ENCODE measurements around the gene SPATA31C2. TPM values are rescaled to one million over a fixed set of nuclear protein-coding genes. Genes with fewer than 3 reads are reported as not detected.
"Not testable (repeated sequence)": the region's sequence is repeated elsewhere in the genome, so short reads cannot be mapped to it uniquely, and the experiment has no call there.

Gene SPATA31C2
- total and polyA plus RNA-seq, 5 donors from 2014 or later = 0.10 to 1.4 (median 0.28) TPM; not detected in 1

DNA sequence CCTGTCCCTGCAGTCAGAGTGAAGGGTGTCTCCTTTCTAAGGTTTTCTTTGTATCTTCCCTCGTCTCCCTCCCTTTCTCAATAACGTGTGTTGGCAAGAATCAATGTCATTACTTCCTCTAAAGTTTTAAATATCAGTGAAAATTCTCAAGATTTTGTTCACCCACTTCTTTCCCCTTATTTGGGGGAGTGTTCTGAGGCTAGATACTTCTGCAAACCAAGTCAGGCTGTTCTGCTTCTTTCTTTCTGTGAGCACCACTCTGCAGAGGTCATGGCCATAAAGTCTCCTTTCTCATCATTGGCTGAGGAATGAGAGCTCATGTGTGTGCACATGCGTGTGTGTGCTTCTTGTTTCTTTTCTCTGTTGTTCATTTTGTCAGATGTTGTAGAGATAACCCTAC is 26.6 kb upstream of the SPATA31C2 start:
- H3K27ac Mint-ChIP-seq = no peak overlapping the region
- peaks cover 21% of the 10 kb centered on the region for H3K27me3 Mint-ChIP-seq
- DNase-seq = no peak
- H3K9me3 Mint-ChIP-seq = peaks cover 0 to 4% (median 2%) of the 10 kb centered on the region in 7 donors
- Histone ChIP-seq H3K9me3 (ENCODE audit: control insufficient read depth in 2 of 2, low read length in 2 of 2) (peaks cover 0 to 8% of the 10 kb centered on the region in 2 experiments), H3K4me3 (ENCODE audit: low read depth, low read length) (no peak overlapping the region), H3K4me1 (ENCODE audit: control insufficient read depth, insufficient read depth, low read length, poor library complexity, severe bottlenecking) (no peaks in the 10 kb centered on the region), H3K36me3 (ENCODE audit: control insufficient read depth, insufficient read depth, low read length) (no peaks in the 10 kb centered on the region), H3K27ac (ENCODE audit: insufficient read depth, low read length, poor library complexity, severe bottlenecking) (no peak overlapping the region), H3K27me3 (ENCODE audit: control insufficient read depth, insufficient read depth, low read length) (peaks cover 6% of the 10 kb centered on the region)
- no peak overlapping the region for H3K4me3 Mint-ChIP-seq
- H3K4me1 Mint-ChIP-seq = no peaks in the 10 kb centered on the region
- no peaks in the 10 kb centered on the region for H3K36me3 Mint-ChIP-seq
- no peak for ATAC-seq (ENCODE audit: low read depth in 2 of 2)

GRCh38 chr9:88161144-88161543 is 22.9 kb upstream of the SPATA31C2 start:
- H3K4me3 ChIP-seq (ENCODE audit: low read depth, low read length) = no peak overlapping the region
- peaks cover 8% of the 10 kb centered on the region for H3K27me3 ChIP-seq (ENCODE audit: control insufficient read depth, insufficient read depth, low read length)
- no peaks in the 10 kb centered on the region for H3K9me3 ChIP-seq (ENCODE audit: control insufficient read depth in 2 of 2, low read length in 2 of 2)
- H3K4me1 ChIP-seq (ENCODE audit: control insufficient read depth, insufficient read depth, low read length, poor library complexity, severe bottlenecking) = no peaks in the 10 kb centered on the region
- H3K4me3 Mint-ChIP-seq = no peak overlapping the region
- no peaks in the 10 kb centered on the region for H3K36me3 ChIP-seq (ENCODE audit: control insufficient read depth, insufficient read depth, low read length)
- H3K4me1 Mint-ChIP-seq = no peaks in the 10 kb centered on the region
- no peak overlapping the region for H3K27ac ChIP-seq (ENCODE audit: insufficient read depth, low read length, poor library complexity, severe bottlenecking)
- ATAC-seq (ENCODE audit: low read depth in 2 of 2) = no peak
- H3K36me3 Mint-ChIP-seq = no peaks in the 10 kb centered on the region
- H3K27ac Mint-ChIP-seq = no peak overlapping the region
- peaks cover 0 to 4% (median 3%) of the 10 kb centered on the region in 7 donors for H3K9me3 Mint-ChIP-seq
- H3K27me3 Mint-ChIP-seq = peaks cover 26% of the 10 kb centered on the region
- DNase-seq = no peak

- ATAC-seq (ENCODE audit: low read depth in 2 of 2) (no peak), DNase-seq (peak in 1 of 3 donors; percentile 4)
- H3K4me3 Mint-ChIP-seq = peak overlapping the region in 1 of 4 donors; percentile 17
- peak overlapping the region in 1 of 3 donors; percentile 2 for H3K27ac Mint-ChIP-seq
- Histone ChIP-seq H3K36me3 (ENCODE audit: control insufficient read depth, insufficient read depth, low read length) (no peaks in the 10 kb centered on the region), H3K9me3 (ENCODE audit: control insufficient read depth in 2 of 2, low read length in 2 of 2) (no peaks in the 10 kb centered on the region), H3K27me3 (ENCODE audit: control insufficient read depth, insufficient read depth, low read length) (no peaks in the 10 kb centered on the region), H3K27ac (ENCODE audit: insufficient read depth, low read length, poor library complexity, severe bottlenecking) (no peak overlapping the region), H3K4me1 (ENCODE audit: control insufficient read depth, insufficient read depth, low read length, poor library complexity, severe bottlenecking) (peaks cover 8% of the 10 kb centered on the region), H3K4me3 (ENCODE audit: low read depth, low read length) (no peak overlapping the region)
- H3K36me3 Mint-ChIP-seq = no peaks in the 10 kb centered on the region
- peaks cover 0 to 3% (median 0%) of the 10 kb centered on the region in 7 donors for H3K9me3 Mint-ChIP-seq
- peaks cover 2 to 14% (median 9%) of the 10 kb centered on the region in 4 donors for H3K4me1 Mint-ChIP-seq
- H3K27me3 Mint-ChIP-seq = peaks cover 25% of the 10 kb centered on the region
Measured at GRCh38 chr9:88143957-88144625, 5.8 kb upstream of the SPATA31C2 start.

DNA sequence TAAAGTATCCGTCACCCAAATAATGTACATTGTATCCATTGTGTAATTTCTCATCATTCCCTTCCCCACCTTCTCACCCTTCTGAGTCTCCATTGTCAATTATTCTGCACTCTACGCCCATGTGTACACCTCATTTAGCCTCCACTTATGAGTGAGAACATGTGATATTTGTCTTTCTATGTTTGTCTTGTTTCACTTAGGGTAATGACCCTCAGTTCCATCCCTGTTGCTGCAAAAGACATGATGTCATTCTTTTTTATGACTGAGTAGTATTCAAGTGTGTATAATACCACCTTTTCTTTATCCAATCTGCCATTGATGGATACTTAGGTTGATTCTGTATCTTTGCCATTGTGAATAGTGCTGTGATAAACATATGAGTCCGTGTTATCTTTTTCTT is 4.9 kb upstream of the SPATA31C2 start:
- peaks cover 8% of the 10 kb centered on the region for H3K4me1 ChIP-seq (ENCODE audit: control insufficient read depth, insufficient read depth, low read length, poor library complexity, severe bottlenecking)
- no peak overlapping the region for H3K4me3 Mint-ChIP-seq
- no peak overlapping the region for H3K27ac ChIP-seq (ENCODE audit: insufficient read depth, low read length, poor library complexity, severe bottlenecking)
- peak overlapping the region in 1 of 3 donors; percentile 66 for H3K27ac Mint-ChIP-seq
- no peaks in the 10 kb centered on the region for H3K36me3 Mint-ChIP-seq
- H3K9me3 Mint-ChIP-seq = peaks cover 0 to 3% (median 0%) of the 10 kb centered on the region in 7 donors
- peaks cover 21% of the 10 kb centered on the region for H3K27me3 Mint-ChIP-seq
- no peak for ATAC-seq (ENCODE audit: low read depth in 2 of 2)
- no peak for DNase-seq
- no peaks in the 10 kb centered on the region for H3K27me3 ChIP-seq (ENCODE audit: control insufficient read depth, insufficient read depth, low read length)
- H3K9me3 ChIP-seq (ENCODE audit: control insufficient read depth in 2 of 2, low read length in 2 of 2) = no peaks in the 10 kb centered on the region
- H3K4me3 ChIP-seq (ENCODE audit: low read depth, low read length) = no peak overlapping the region
- no peaks in the 10 kb centered on the region for H3K36me3 ChIP-seq (ENCODE audit: control insufficient read depth, insufficient read depth, low read length)
- H3K4me1 Mint-ChIP-seq = peaks cover 2 to 14% (median 9%) of the 10 kb centered on the region in 4 donors

- H3K4me3 ChIP-seq (ENCODE audit: low read depth, low read length); H3K4me1 ChIP-seq (ENCODE audit: control insufficient read depth, insufficient read depth, low read length, poor library complexity, severe bottlenecking); H3K9me3 ChIP-seq (ENCODE audit: control insufficient read depth in 2 of 2, low read length in 2 of 2); ATAC-seq (ENCODE audit: low read depth in 2 of 2); H3K9me3 Mint-ChIP-seq; H3K27ac Mint-ChIP-seq; H3K27me3 ChIP-seq (ENCODE audit: control insufficient read depth, insufficient read depth, low read length); H3K36me3 ChIP-seq (ENCODE audit: control insufficient read depth, insufficient read depth, low read length); H3K36me3 Mint-ChIP-seq; H3K27me3 Mint-ChIP-seq; H3K27ac ChIP-seq (ENCODE audit: insufficient read depth, low read length, poor library complexity, severe bottlenecking); DNase-seq: not testable (repeated sequence)
- Mint-ChIP-seq H3K4me1 (peaks cover 0 to 14% (median 0%) of the 10 kb centered on the region in 4 donors), H3K4me3 (peak overlapping the region in 3 of 4 donors; percentile 19 to 72 (median 64))
Measured at GRCh38 chr9:88133552-88133951, 4.7 kb downstream of the SPATA31C2 start.

DNA sequence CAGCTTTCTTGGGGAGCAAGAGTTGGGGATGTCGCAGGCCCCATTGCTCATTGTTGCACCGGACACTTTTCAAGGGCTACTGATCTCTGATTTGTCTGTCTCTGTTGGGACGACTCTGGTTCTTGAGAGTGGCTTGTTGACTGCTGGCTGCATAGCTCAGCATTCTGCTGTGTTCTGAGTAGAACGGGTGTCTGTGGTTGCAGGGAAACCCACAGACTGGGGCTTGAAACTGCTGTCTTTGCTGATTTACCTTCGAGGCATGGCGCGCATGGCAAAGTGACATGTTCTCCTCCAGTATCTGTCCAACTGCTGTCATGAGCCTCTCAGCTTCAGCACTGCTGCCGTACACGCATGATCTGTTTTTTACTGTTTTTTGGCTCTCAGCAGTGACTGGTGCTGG is 8.7 kb downstream of the SPATA31C2 start:
- H3K4me3 ChIP-seq (ENCODE audit: low read depth, low read length); H3K9me3 Mint-ChIP-seq; H3K9me3 ChIP-seq (ENCODE audit: control insufficient read depth in 2 of 2, low read length in 2 of 2); ATAC-seq (ENCODE audit: low read depth in 2 of 2); H3K36me3 ChIP-seq (ENCODE audit: control insufficient read depth, insufficient read depth, low read length); H3K27me3 ChIP-seq (ENCODE audit: control insufficient read depth, insufficient read depth, low read length); H3K4me1 ChIP-seq (ENCODE audit: control insufficient read depth, insufficient read depth, low read length, poor library complexity, severe bottlenecking); H3K36me3 Mint-ChIP-seq; H3K27ac Mint-ChIP-seq; H3K27ac ChIP-seq (ENCODE audit: insufficient read depth, low read length, poor library complexity, severe bottlenecking); H3K27me3 Mint-ChIP-seq: not testable (repeated sequence)
- peak in 1 of 3 donors; percentile 19 for DNase-seq
- Mint-ChIP-seq H3K4me1 (peaks cover 0 to 17% (median 3%) of the 10 kb centered on the region in 4 donors), H3K4me3 (peak overlapping the region in 2 of 4 donors; percentile 61 to 64)

GRCh38 chr9:88127700-88128300 is 10.5 kb downstream of the SPATA31C2 start:
- H3K27ac ChIP-seq (ENCODE audit: insufficient read depth, low read length, poor library complexity, severe bottlenecking); DNase-seq; H3K9me3 Mint-ChIP-seq; H3K36me3 ChIP-seq (ENCODE audit: control insufficient read depth, insufficient read depth, low read length); H3K4me1 ChIP-seq (ENCODE audit: control insufficient read depth, insufficient read depth, low read length, poor library complexity, severe bottlenecking); H3K27me3 Mint-ChIP-seq; H3K27ac Mint-ChIP-seq; H3K4me3 ChIP-seq (ENCODE audit: low read depth, low read length); H3K9me3 ChIP-seq (ENCODE audit: control insufficient read depth in 2 of 2, low read length in 2 of 2); H3K4me3 Mint-ChIP-seq; H3K27me3 ChIP-seq (ENCODE audit: control insufficient read depth, insufficient read depth, low read length); H3K36me3 Mint-ChIP-seq; ATAC-seq (ENCODE audit: low read depth in 2 of 2): not testable (repeated sequence)
- H3K4me1 Mint-ChIP-seq = peaks cover 0 to 13% (median 3%) of the 10 kb centered on the region in 4 donors

GRCh38 chr9:88123413-88123812 is 14.9 kb downstream of the SPATA31C2 start:
- H3K27ac Mint-ChIP-seq; DNase-seq; ATAC-seq (ENCODE audit: low read depth in 2 of 2); H3K27me3 ChIP-seq (ENCODE audit: control insufficient read depth, insufficient read depth, low read length); H3K4me3 ChIP-seq (ENCODE audit: low read depth, low read length); H3K4me1 ChIP-seq (ENCODE audit: control insufficient read depth, insufficient read depth, low read length, poor library complexity, severe bottlenecking); H3K27ac ChIP-seq (ENCODE audit: insufficient read depth, low read length, poor library complexity, severe bottlenecking); H3K4me1 Mint-ChIP-seq; H3K9me3 ChIP-seq (ENCODE audit: control insufficient read depth in 2 of 2, low read length in 2 of 2); H3K9me3 Mint-ChIP-seq; H3K4me3 Mint-ChIP-seq; H3K36me3 Mint-ChIP-seq; H3K27me3 Mint-ChIP-seq; H3K36me3 ChIP-seq (ENCODE audit: control insufficient read depth, insufficient read depth, low read length): not testable (repeated sequence)

Measured in CD4-positive, CD25-positive, alpha-beta regulatory T cell (primary cell).